ENCODE data around the gene CAPZA2.
"Not testable (repeated sequence)": the region's sequence is repeated elsewhere in the genome, so short reads cannot be mapped to it uniquely, and the experiment has no call there.

CAPZA2 gene

GRCh38 chr7:116920359-116920758 lies 58.0 kb downstream of the CAPZA2 start:
- no peak for DNase-seq (ENCODE audit: low read depth in 2 of 2)

- no peak for DNase-seq (ENCODE audit: low read depth in 2 of 2)
These were observed 60.2 kb downstream of the CAPZA2 start for GRCh38 chr7:116922545-116922944.

- no peak for DNase-seq (ENCODE audit: low read depth in 2 of 2)
These were observed 62.4 kb downstream of the CAPZA2 start for GRCh38 chr7:116924741-116925140.

DNA sequence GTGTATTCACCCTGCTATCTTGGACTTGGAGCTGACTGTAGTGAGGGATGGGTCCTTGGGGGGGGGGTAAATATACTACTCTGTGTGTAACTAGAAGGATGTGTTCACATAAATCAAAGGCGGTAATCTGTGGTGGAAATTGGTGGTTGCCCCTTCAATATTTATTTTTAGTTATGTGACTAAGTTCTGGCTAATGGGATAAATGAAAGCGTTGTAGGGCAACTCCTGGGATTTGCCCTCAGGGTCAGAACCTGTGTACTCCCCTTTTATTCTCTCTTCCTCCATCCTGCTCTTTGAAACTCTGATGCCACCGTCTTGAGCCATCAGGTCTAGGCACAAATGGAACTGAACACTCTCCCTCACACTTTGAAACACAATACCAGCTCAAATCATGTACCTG lies 66.6 kb downstream of the CAPZA2 start:
- DNase-seq (ENCODE audit: low read depth in 2 of 2): no peak

DNA sequence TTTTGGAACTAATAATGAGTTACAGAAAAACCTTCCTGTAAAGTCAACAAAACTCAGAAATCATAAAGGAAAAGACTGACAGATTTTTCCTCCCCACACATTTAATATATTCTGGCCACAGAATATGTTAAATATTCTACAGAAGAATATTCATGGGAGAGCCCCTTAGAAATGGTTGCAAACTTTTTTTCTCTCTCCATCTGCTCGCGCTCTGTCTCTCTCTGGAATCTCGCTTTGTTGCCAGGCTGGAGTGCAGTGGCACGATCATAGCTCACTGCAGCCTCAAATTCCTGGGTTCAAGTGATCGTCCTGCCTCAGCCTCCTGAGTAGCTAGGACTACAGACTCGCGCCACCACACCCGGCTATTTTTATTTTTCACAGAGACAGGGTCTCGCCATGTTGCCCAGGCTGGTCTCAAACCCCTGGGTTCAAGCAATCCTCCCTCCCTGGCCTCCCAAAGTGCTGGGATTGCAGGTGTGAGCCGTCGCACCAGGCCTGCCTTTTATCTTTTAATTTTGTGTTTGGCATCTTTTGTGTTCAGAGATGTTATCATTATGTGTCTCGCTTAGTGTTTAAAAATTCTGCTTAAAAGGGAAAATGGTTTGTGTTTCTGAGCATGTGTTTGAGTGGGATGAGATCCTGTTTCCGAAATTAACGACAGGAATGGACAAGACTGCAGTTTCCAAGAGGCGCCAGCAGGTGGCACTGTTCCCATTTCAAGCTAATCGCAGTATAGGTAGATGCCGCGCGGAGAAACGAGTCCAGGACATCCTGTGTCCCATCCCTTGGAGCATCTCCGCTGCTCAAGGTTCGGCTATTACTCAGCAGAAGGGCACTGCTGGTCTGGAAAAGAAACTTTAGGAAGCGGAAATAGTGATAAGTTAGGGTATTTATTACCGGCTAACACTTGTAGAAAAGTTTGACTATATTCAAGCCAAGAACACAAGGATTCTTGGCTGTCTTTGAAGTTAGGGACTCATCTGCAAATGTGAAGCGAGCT lies 67.8 kb downstream of the CAPZA2 start:
- peak in 1 of 2 experiments; percentile 33 for DNase-seq (ENCODE audit: low read depth in 2 of 2)

DNA sequence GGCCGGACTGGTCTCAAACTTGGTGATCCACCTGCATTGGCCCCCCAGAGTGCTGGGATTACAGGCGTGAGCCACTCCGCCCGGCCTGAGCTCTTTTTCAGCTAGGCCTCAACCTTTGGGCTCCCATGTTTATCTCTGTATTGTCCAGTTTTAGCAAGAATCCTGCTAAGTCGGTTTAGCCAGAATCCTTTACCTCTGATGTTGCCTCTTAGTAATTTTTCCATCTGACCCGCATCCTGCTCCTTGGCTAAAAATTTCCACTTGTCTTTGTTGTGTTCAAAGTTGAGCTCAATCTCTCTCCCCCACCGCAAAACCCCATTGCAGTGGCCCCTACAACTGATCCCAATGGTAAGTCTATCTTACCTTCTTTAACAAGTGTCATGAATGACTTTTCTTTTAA lies 70.2 kb downstream of the CAPZA2 start:
- DNase-seq (ENCODE audit: low read depth in 2 of 2): no peak

DNA sequence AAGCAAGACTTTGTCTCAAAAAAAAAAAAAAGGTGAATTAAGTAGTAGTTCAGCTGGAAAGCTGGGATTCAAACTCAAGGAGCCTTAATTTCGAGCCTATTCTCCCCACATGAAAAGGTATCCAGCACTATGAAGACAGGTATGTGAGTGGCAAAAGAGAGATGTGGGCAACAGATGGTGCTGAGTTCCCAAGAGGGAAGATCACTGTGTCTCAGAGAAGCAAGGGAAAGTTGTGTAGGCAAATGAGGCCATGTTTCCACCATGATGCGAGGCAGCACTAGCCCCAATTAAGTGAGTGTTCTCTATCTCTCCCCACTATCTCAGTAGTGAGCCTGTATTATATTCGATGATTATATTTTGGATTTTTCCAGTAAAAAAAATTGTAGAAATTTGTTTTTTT lies 71.1 kb downstream of the CAPZA2 start:
- no peak for DNase-seq (ENCODE audit: low read depth in 2 of 2)

GRCh38 chr7:116934580-116934979 lies 72.2 kb downstream of the CAPZA2 start:
- DNase-seq (ENCODE audit: low read depth in 2 of 2): no peak

DNA sequence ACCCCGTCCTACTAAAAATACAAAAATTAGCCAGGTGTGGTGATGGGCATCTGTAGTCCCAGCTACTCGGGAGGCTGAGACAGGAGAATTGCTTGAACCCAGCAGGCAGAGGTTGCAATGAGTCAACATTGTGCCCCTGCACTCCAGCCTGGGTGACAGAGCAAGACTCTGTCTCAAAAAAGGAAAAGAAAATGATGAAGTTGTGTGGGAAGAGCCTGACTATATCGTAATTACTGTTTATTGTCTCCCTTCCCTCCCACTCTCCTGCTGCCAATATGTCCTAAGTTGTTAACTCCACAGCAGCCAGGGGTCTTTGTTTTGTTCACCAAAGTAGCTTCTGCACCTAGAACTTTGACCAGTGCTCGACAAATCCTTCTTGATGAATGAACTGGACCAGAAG lies 74.5 kb downstream of the CAPZA2 start:
- DNase-seq (ENCODE audit: low read depth in 2 of 2): not testable (repeated sequence)

DNA sequence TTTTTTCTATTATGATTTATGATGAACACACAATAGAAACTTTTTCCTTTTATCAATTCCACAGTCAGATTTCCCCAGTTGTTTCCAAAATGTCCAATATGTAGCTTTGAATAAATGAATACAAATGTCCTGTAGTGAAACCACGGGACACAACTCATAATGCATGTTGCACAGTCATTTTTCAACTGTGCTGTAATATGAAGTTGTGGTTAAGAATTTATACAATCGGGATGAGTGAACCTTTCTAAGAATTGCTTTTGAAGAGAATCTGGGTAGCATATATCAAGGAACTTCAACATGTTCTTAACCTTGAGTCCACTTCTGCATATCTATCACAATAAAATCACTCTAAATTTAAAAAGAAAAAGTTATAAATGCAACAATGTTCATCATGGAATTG lies 76.3 kb downstream of the CAPZA2 start:
- DNase-seq (ENCODE audit: low read depth in 2 of 2): no peak

DNA sequence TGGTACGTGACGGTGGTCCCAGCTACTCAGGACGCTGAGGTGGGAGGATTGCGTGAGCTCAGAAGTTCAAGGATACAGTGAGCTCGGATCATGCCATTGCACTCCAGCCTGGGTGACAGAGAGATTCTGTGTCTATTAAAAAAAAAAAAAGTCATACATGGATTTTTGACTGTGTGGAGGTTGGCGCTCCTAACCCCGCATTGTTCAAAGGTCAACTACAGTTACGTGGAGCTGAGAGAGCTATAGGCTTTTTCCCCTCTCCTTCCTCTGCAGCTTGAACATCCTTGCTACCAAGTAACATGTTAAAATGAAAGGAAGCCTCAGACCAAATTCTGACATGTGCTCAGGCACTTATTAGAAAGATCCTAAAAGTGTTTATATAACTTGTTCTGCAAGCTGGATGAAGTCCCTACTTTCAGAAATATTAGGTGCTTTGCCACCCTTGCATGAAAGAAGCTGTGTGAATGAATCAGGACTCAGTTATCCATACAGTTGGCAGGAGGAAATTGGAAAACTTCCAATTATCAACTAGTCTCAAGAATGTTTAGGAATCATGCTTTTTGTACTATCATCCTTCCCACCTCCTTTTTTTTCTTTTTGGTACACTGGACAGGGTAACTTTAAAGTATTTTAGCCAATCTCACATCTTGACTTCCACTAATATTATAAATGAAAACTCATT lies 78.4 kb downstream of the CAPZA2 start:
- no peak for DNase-seq (ENCODE audit: low read depth in 2 of 2)

GRCh38 chr7:116942504-116942903 lies 80.1 kb downstream of the CAPZA2 start:
- no peak for DNase-seq (ENCODE audit: low read depth in 2 of 2)

DNA sequence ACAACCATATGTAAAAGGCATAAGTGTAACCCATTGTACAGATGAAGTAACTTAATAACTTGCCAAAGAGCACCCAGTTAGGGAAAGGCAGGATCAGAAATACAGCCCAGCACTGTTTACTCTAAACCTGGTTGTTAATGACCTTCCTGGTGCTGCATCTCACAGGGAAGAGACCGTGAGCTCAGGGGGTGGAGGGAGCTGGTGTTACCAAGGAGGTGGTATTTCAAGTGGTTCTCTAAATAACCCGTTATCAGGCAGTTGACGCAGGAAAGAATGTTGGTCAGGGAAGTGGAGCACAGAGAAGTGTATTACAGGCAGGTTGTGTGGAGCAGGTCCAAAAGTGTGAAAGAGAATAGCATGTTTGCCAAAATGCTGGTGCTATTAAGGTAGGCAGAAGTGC lies 86.5 kb downstream of the CAPZA2 start:
- no peak for DNase-seq (ENCODE audit: low read depth in 2 of 2)

GRCh38 chr7:116949941-116950801 lies 87.8 kb downstream of the CAPZA2 start:
- no peak for DNase-seq (ENCODE audit: low read depth in 2 of 2)

- DNase-seq (ENCODE audit: low read depth in 2 of 2): no peak
These were observed 88.5 kb downstream of the CAPZA2 start for GRCh38 chr7:116950889-116951351.

- DNase-seq (ENCODE audit: low read depth in 2 of 2): no peak
These were observed 89.2 kb downstream of the CAPZA2 start for GRCh38 chr7:116951366-116952292.

GRCh38 chr7:116952635-116953371 lies 90.4 kb downstream of the CAPZA2 start:
- DNase-seq (ENCODE audit: low read depth in 2 of 2): no peak

DNA sequence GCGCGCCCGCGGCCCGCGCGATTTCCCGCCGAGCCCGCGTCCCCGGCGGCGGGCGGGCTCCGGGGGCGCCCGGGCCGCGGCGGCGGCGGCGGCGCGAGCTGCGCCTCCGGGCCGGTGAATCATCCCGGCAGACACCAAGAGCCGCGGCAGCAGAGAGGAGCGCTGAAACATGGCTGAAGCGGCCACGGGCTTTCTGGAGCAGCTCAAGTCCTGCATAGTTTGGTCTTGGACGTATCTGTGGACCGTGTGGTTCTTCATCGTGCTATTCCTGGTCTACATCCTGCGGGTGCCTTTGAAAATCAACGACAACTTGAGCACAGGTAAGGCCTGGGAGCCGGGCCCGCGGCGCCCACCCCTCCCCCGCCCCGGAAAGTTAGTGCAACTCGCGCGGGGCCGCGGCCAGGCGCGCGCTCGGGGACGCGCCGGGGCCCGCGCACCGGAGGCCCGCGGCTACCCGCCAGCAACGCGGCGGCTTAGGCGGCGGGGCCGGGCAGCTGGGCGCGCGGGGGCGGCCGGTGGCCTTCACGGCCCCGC lies 91.1 kb downstream of the CAPZA2 start, which contains the start of gene ST7:
Gene ST7, plus strand, starts transcription at position 130 of the 534 bp plus-strand sequence. Its CDS starts 40 bp downstream, at position 170.
- no peak for DNase-seq (ENCODE audit: low read depth in 2 of 2)

Data from fibroblast of skin of left biceps (primary cell).